PC-9 (cell line): ENCODE data around the gene NSMCE3.

Experiments used
- EZH2 ChIP-seq: fragments of 200-600 bp; sonication (generic); IDR thresholded peaks from 2 replicates; pipeline ENCODE4 v1.8.0; 2017; ENCODE audit warnings: antibody characterized with exemption, low read depth
- TF ChIP-seq, protein P1 (sequence below): fragments of 200-600 bp; sonication (generic); conservative IDR thresholded peaks from 2 replicates; pipeline ENCODE4 v1.6.1; 2017; ENCODE audit warnings: mixed run types, antibody characterized with exemption, mild to moderate bottlenecking, moderate library complexity

GRCh38 chr15:29274946-29275345, 5.3 kb upstream of the NSMCE3 start:
- TF ChIP-seq, protein P1, sequence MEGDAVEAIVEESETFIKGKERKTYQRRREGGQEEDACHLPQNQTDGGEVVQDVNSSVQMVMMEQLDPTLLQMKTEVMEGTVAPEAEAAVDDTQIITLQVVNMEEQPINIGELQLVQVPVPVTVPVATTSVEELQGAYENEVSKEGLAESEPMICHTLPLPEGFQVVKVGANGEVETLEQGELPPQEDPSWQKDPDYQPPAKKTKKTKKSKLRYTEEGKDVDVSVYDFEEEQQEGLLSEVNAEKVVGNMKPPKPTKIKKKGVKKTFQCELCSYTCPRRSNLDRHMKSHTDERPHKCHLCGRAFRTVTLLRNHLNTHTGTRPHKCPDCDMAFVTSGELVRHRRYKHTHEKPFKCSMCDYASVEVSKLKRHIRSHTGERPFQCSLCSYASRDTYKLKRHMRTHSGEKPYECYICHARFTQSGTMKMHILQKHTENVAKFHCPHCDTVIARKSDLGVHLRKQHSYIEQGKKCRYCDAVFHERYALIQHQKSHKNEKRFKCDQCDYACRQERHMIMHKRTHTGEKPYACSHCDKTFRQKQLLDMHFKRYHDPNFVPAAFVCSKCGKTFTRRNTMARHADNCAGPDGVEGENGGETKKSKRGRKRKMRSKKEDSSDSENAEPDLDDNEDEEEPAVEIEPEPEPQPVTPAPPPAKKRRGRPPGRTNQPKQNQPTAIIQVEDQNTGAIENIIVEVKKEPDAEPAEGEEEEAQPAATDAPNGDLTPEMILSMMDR: no peak
- TF ChIP-seq EZH2: no peak
